ENCODE data around the gene CALML4.

GRCh38 chr15:68205954-68206539, 915 bp upstream of the CALML4 start:
- TF ChIP-seq CTCF (conservative IDR thresholded peaks at IDR 0.05; ENCODE audit: low read length) (no peak), EZH2phosphoT487 (IDR thresholded peaks at IDR 0.05; ENCODE audit: borderline replicate concordance, low read depth, low read length) (no peak)

Data from OCI-LY7 (cell line).